MM.1S (cell line): Measurements from ENCODE around the gene ZMYND15.
"Not testable (repeated sequence)": the region's sequence is repeated elsewhere in the genome, so short reads cannot be mapped to it uniquely, and the experiment has no call there.

Experiments used
- DNase-seq: peaks from one replicate; pipeline ENCODE4 v3.0.0-alpha.2; 2015
- H2AFZ ChIP-seq: fragments of 300-600 bp; sonication (generic); 2 replicates; pipeline ENCODE4 v1.6.0; 2016; ENCODE audit warnings: antibody characterized with exemption, low read length
- H3F3A ChIP-seq: fragments of 300-600 bp; sonication (generic); 2 replicates; pipeline ENCODE4 v1.6.1; 2016; ENCODE audit warnings: mild to moderate bottlenecking, antibody characterized with exemption, low read length, moderate library complexity, mixed read lengths; ENCODE audit not compliant: insufficient read depth
- H3K27ac ChIP-seq: fragments of 300-600 bp; sonication (generic); 2 replicates; pipeline ENCODE4 v1.5.1; 2016; ENCODE audit warnings: mild to moderate bottlenecking, low read length
- H3K27me3 ChIP-seq: fragments of 300-600 bp; sonication (generic); replicated peaks from 2 replicates; pipeline ENCODE4 v1.6.0; 2016; ENCODE audit warnings: low read length; ENCODE audit not compliant: insufficient read depth
- H3K36me3 ChIP-seq: fragments of 300-600 bp; sonication (generic); replicated peaks from 2 replicates; pipeline ENCODE4 v1.6.1; 2016; ENCODE audit warnings: mild to moderate bottlenecking, low read length, mixed read lengths; ENCODE audit not compliant: insufficient read depth
- H3K4me1 ChIP-seq: fragments of 300-600 bp; sonication (generic); 2 replicates; pipeline ENCODE4 v1.6.1; 2016; ENCODE audit warnings: low read length, mixed read lengths
- H3K4me2 ChIP-seq: fragments of 300-600 bp; sonication (generic); 2 replicates; pipeline ENCODE4 v1.6.0; 2016; ENCODE audit warnings: low read depth, low read length
- H3K4me3 ChIP-seq: fragments of 300-600 bp; sonication (generic); 2 replicates; pipeline ENCODE4 v1.5.1; 2016; ENCODE audit warnings: low read length, mixed read lengths
- H3K79me2 ChIP-seq: fragments of 300-600 bp; sonication (generic); 2 replicates; pipeline ENCODE4 v1.6.1; 2016; ENCODE audit warnings: mixed run types, low read length, mixed read lengths
- H3K9ac ChIP-seq: fragments of 300-600 bp; sonication (generic); 2 replicates; pipeline ENCODE4 v1.6.1; 2016; ENCODE audit warnings: low read length, mixed read lengths
- H3K9me2 ChIP-seq: fragments of 300-600 bp; sonication (generic); replicated peaks from 2 replicates; pipeline ENCODE4 v1.6.1; 2016; ENCODE audit warnings: mild to moderate bottlenecking, low read length, mixed read lengths; ENCODE audit not compliant: insufficient read depth
- H3K9me3 ChIP-seq: fragments of 300-600 bp; sonication (generic); replicated peaks from 2 replicates; pipeline ENCODE4 v1.6.1; 2016; ENCODE audit warnings: mild to moderate bottlenecking, low read length, mixed read lengths; ENCODE audit not compliant: insufficient read depth
- H4K20me1 ChIP-seq: fragments of 300-600 bp; sonication (generic); 2 replicates; pipeline ENCODE4 v1.6.1; 2016; ENCODE audit warnings: mild to moderate bottlenecking, low read length, moderate library complexity, mixed read lengths; ENCODE audit not compliant: insufficient read depth
- EZH2 ChIP-seq: fragments of 300-600 bp; sonication (generic); optimal IDR thresholded peaks from 2 replicates; pipeline ENCODE3; 2017; ENCODE audit warnings: low read depth, mild to moderate bottlenecking, antibody characterized with exemption, low read length, mixed read lengths
- EZH2phosphoT487 ChIP-seq: fragments of 300-600 bp; sonication (generic); IDR thresholded peaks from 2 replicates; pipeline ENCODE4 v1.6.1; 2018; ENCODE audit warnings: antibody characterized with exemption, low read length
- TF ChIP-seq, protein P1 (sequence below): fragments of 300-600 bp; sonication (generic); IDR thresholded peaks from 2 replicates; pipeline ENCODE4 v1.5.1; 2016; ENCODE audit warnings: antibody characterized with exemption, low read length, mixed read lengths

ZMYND15 gene

DNA sequence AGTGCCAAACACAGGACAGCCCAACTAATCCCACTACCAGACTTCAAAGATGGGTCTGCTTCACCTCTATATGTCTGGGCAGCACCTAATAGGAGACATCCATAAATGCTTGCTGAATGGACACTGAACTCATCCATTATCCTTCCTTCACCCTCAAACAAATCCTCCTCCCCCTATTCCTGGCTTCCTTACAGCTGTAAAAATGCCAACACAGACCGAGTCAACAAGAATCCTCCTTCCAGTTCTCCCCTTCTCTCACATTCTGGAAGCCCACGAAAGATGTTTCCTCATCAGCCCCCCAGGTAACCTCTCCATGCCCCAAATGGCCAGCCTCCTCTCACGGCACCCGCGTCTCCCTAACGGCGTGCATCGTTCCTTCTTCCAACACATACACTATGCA, 47.9 kb upstream of the ZMYND15 start:
- no peaks in the 10 kb centered on the region for H3K27me3 ChIP-seq
- no peaks in the 10 kb centered on the region for H3K9me2 ChIP-seq
- no peak overlapping the region for H3K4me3 ChIP-seq
- H3K9ac ChIP-seq: no peak overlapping the region
- TF ChIP-seq EZH2phosphoT487 (no peak), EZH2 (no peak)
- TF ChIP-seq, protein P1, sequence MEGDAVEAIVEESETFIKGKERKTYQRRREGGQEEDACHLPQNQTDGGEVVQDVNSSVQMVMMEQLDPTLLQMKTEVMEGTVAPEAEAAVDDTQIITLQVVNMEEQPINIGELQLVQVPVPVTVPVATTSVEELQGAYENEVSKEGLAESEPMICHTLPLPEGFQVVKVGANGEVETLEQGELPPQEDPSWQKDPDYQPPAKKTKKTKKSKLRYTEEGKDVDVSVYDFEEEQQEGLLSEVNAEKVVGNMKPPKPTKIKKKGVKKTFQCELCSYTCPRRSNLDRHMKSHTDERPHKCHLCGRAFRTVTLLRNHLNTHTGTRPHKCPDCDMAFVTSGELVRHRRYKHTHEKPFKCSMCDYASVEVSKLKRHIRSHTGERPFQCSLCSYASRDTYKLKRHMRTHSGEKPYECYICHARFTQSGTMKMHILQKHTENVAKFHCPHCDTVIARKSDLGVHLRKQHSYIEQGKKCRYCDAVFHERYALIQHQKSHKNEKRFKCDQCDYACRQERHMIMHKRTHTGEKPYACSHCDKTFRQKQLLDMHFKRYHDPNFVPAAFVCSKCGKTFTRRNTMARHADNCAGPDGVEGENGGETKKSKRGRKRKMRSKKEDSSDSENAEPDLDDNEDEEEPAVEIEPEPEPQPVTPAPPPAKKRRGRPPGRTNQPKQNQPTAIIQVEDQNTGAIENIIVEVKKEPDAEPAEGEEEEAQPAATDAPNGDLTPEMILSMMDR: no peak
- peaks cover 75% of the 10 kb centered on the region for H3K79me2 ChIP-seq
- no peaks in the 10 kb centered on the region for H3K4me1 ChIP-seq
- no peaks in the 10 kb centered on the region for H3K9me3 ChIP-seq
- no peak overlapping the region for H2AFZ ChIP-seq
- 0 out of 2 replicates have a peak, but pooled peaks cover 3% of the 10 kb centered on the region for H4K20me1 ChIP-seq
- no peak overlapping the region for H3K27ac ChIP-seq
- no peak for DNase-seq
- no peaks in the 10 kb centered on the region for H3K36me3 ChIP-seq
- H3F3A ChIP-seq: no peaks in the 10 kb centered on the region
- no peak overlapping the region for H3K4me2 ChIP-seq

DNA sequence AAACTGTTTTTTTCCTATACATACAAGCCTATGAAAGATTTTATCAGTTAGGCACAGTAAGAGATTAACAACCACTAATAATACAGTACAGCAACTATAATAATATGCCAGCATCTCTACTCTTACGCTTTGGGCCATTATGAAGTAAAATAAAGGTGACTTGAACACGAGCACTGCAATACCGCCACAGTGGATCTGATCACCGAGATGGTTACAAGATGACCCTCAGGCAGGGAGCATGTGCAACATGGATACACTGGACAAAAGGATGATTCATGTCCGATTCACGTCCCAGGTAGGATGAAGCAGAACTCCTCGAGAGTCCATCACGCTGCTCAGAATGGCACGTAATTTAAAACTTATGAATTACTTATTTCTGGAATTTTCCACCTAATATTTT, 46.2 kb upstream of the ZMYND15 start:
- Histone ChIP-seq H3K27ac (no peak overlapping the region), H3K4me1 (no peaks in the 10 kb centered on the region), H3K79me2 (peaks cover 82% of the 10 kb centered on the region), H4K20me1 (0 out of 2 replicates have a peak, but pooled peaks cover 3% of the 10 kb centered on the region), H3K9ac (no peak overlapping the region), H3K36me3 (no peaks in the 10 kb centered on the region), H3F3A (no peaks in the 10 kb centered on the region), H2AFZ (no peak overlapping the region), H3K4me2 (no peak overlapping the region), H3K4me3 (no peak overlapping the region), H3K9me2 (no peaks in the 10 kb centered on the region), H3K9me3 (no peaks in the 10 kb centered on the region), H3K27me3 (no peaks in the 10 kb centered on the region)
- DNase-seq: no peak
- TF ChIP-seq, protein P1: no peak
- TF ChIP-seq EZH2 (no peak), EZH2phosphoT487 (no peak)

DNA sequence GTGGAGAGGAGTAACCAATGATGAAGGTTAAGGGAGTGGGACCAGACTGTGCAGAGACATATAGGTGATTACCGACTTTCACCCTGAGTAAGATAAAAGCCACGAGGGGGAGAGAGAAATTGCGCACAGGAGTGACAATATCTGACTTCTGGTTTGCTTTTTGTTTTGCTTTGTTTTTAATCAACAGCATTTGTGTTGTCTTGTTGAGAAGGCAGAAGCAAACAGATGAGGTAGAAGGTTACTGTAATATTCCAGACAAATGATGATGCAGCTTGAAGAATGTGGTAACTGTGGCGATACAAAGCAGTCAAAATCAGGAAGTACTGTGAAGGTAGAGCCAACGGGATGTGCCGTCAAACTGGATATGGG, 43.2 kb upstream of the ZMYND15 start:
- H3K27ac ChIP-seq: no peak overlapping the region

DNA sequence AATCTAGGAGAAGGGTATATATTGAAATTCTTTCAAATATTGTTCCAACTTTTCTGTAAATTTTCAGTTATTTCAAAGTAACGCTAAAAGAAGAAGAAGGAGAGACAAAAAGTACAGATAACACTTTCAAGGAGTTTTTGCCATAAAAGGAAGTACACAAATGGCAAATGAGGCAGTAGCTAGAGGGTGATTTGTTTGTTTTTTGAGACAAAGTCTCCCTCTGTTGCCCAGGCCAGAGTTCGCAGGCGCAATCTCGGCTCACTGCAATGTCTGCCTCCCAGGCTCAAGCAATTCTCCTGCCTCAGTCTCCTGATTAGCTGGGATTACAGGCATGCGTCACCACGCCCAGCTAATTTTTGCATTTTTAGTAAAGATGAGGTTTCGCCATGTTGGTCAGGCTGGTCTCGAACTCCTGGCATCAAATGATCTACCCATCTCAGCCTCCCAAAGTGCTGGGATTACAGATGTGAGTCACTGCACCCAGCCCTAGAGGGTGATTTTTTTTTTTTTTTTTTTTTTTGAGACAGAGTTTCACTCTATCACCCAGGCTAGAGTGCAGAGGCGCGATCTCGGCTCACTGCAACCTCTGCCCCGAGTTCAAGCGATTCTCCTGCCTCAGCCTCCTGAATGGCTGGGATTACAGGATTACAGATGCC, 40.1 kb upstream of the ZMYND15 start:
- not testable (repeated sequence) for H3K9me3 ChIP-seq, H3K9me2 ChIP-seq, DNase-seq, H3K27ac ChIP-seq, H3F3A ChIP-seq, H3K27me3 ChIP-seq, H3K4me2 ChIP-seq, H3K36me3 ChIP-seq, H3K4me1 ChIP-seq, H3K4me3 ChIP-seq, H2AFZ ChIP-seq, H4K20me1 ChIP-seq, H3K9ac ChIP-seq
- H3K79me2 ChIP-seq: peaks cover 90% of the 10 kb centered on the region

More for the DNA sequence above, 43.2 kb upstream of the ZMYND15 start:
- peaks cover 88% of the 10 kb centered on the region for H3K79me2 ChIP-seq
- H3F3A ChIP-seq: no peaks in the 10 kb centered on the region
- no peak for TF ChIP-seq EZH2
- TF ChIP-seq, protein P1: no peak
- TF ChIP-seq EZH2phosphoT487: no peak
- H3K4me3 ChIP-seq: no peak overlapping the region
- H3K9me2 ChIP-seq: no peaks in the 10 kb centered on the region
- H3K9me3 ChIP-seq: no peaks in the 10 kb centered on the region
- no peak for DNase-seq
- 0 out of 2 replicates have a peak, but pooled peaks cover 1% of the 10 kb centered on the region for H4K20me1 ChIP-seq
- H3K36me3 ChIP-seq: no peaks in the 10 kb centered on the region
- H2AFZ ChIP-seq: no peak overlapping the region
- no peaks in the 10 kb centered on the region for H3K4me1 ChIP-seq
- no peak overlapping the region for H3K9ac ChIP-seq
- no peaks in the 10 kb centered on the region for H3K27me3 ChIP-seq
- H3K4me2 ChIP-seq: no peak overlapping the region
